IMR-90 (cell line): ENCODE results near the gene ZMYND10. TPM values are rescaled to one million over a fixed set of nuclear protein-coding genes. Genes with fewer than 3 reads are reported as not detected.

Experiments
- ATAC-seq: fragments of 200-7000 bp; cut with Tn5 transposase; 2 replicates; pipeline ENCODE4 v1.9.1; 2020; ENCODE audit warnings: low read depth, mild to moderate bottlenecking, moderate library complexity
- BruUV-seq: library from RNA; stranded (reverse); fragments of 400-500 nt; replicated peaks from 2 replicates; lab custom pipeline; 2021; lab: Mats Ljungman, UMichigan
- CTCF ChIA-PET: fragments of 300-600 bp; formaldehyde crosslinking; extraction: SDS; loops from one replicate; lab custom pipeline; 2021; ENCODE audit warnings: antibody characterized with exemption; lab: Yijun Ruan, JAX
- POLR2A ChIA-PET: fragments of 300-600 bp; sonication (Branson Sonifier 250); formaldehyde crosslinking; loops from one replicate; lab custom pipeline; 2022; ENCODE audit warnings: antibody characterized with exemption; ENCODE audit not compliant: unreplicated experiment; lab: Charles Lee
- DNase-seq: peaks from one replicate; pipeline ENCODE4 v3.0.0; 2013
- H2AFZ ChIP-seq: replicated peaks from 2 replicates; pipeline ENCODE3; 2013; ENCODE audit warnings: low read length, mild to moderate bottlenecking; ENCODE audit not compliant: poor library complexity
- H2AK5ac ChIP-seq: 2 replicates; pipeline ENCODE4 v1.6.1; 2013; ENCODE audit warnings: low read depth, low read length, inconsistent platforms
- H2AK9ac ChIP-seq: replicated peaks from 2 replicates; pipeline ENCODE3; 2013; ENCODE audit warnings: mild to moderate bottlenecking, low read depth, low read length, moderate library complexity; ENCODE audit not compliant: poor library complexity
- H2BK120ac ChIP-seq: 2 replicates; pipeline ENCODE4 v1.6.1; 2013; ENCODE audit warnings: low read depth, low read length, inconsistent platforms
- H2BK15ac ChIP-seq: 3 replicates; pipeline ENCODE4 v1.6.1; 2013; ENCODE audit warnings: low read depth, low read length, inconsistent platforms
- H2BK20ac ChIP-seq: 2 replicates; pipeline ENCODE4 v1.6.1; 2013; ENCODE audit warnings: low read depth, mild to moderate bottlenecking, inconsistent platforms, low read length, moderate library complexity
- H2BK5ac ChIP-seq: 2 replicates; pipeline ENCODE4 v1.6.1; 2013; ENCODE audit warnings: mild to moderate bottlenecking, low read depth, low read length, inconsistent platforms; ENCODE audit not compliant: poor library complexity, severe bottlenecking
- H3K14ac ChIP-seq: replicated peaks from 2 replicates; pipeline ENCODE4 v1.6.1; 2013; ENCODE audit warnings: low read depth, low read length, inconsistent platforms
- H3K18ac ChIP-seq: 2 replicates; pipeline ENCODE4 v1.6.1; 2013; ENCODE audit warnings: low read depth, low read length, control low read depth
- H3K23ac ChIP-seq: 2 replicates; pipeline ENCODE4 v1.6.1; 2013; ENCODE audit warnings: low read depth, low read length, inconsistent platforms
- H3K27ac ChIP-seq: 2 replicates; pipeline ENCODE4 v1.5.1; 2013; ENCODE audit warnings: mild to moderate bottlenecking, control low read depth, low read length; ENCODE audit not compliant: insufficient read depth
- H3K27me3 ChIP-seq: 2 replicates; pipeline ENCODE4 v1.6.1; 2013; ENCODE audit warnings: low read length; ENCODE audit not compliant: control insufficient read depth, insufficient read depth
- H3K36me3 ChIP-seq: 2 replicates; pipeline ENCODE4 v1.6.1; 2013; ENCODE audit warnings: low read length, mixed read lengths; ENCODE audit not compliant: control insufficient read depth, insufficient read depth
- H3K4ac ChIP-seq: 2 replicates; pipeline ENCODE4 v1.6.1; 2013; ENCODE audit warnings: low read depth, low read length, inconsistent platforms
- H3K4me1 ChIP-seq: 2 replicates; pipeline ENCODE4 v1.6.1; 2013; ENCODE audit warnings: low read length, mixed read lengths; ENCODE audit not compliant: control insufficient read depth, insufficient read depth
- H3K4me2 ChIP-seq: 2 replicates; pipeline ENCODE4 v1.6.1; 2013; ENCODE audit warnings: low read depth, mild to moderate bottlenecking, control low read depth, low read length, moderate library complexity
- H3K4me3 ChIP-seq: 2 replicates; pipeline ENCODE4 v1.5.1; 2013; ENCODE audit warnings: low read depth, mild to moderate bottlenecking, control low read depth, low read length, moderate library complexity; ENCODE audit not compliant: insufficient read depth
- H3K56ac ChIP-seq: 2 replicates; pipeline ENCODE4 v1.6.1; 2013; ENCODE audit warnings: low read length, inconsistent platforms; ENCODE audit not compliant: insufficient read depth; ENCODE audit errors: extremely low read depth
- H3K79me1 ChIP-seq, 2 experiments: 2 replicates each; pipeline ENCODE4 v1.6.1; 2013; ENCODE audit warnings: low read length in 2 of 2, inconsistent platforms in 1 of 2, low read depth in 1 of 2
- H3K9ac ChIP-seq: 2 replicates; pipeline ENCODE4 v1.6.1; 2013; ENCODE audit warnings: low read depth, low read length, control low read depth
- H3K9me1 ChIP-seq: 2 replicates; pipeline ENCODE4 v1.6.1; 2013; ENCODE audit warnings: low read length, inconsistent platforms; ENCODE audit not compliant: insufficient read depth
- H3K9me3 ChIP-seq: 2 replicates; pipeline ENCODE4 v1.6.1; 2013; ENCODE audit warnings: low read length; ENCODE audit not compliant: control insufficient read depth, insufficient read depth
- H4K20me1 ChIP-seq: 2 replicates; pipeline ENCODE4 v1.6.1; 2013; ENCODE audit warnings: low read length, inconsistent platforms; ENCODE audit not compliant: insufficient read depth
- H4K5ac ChIP-seq: 2 replicates; pipeline ENCODE4 v1.6.1; 2013; ENCODE audit warnings: mild to moderate bottlenecking, low read depth, low read length, control low read depth
- H4K8ac ChIP-seq, 2 experiments: 2 replicates each; pipeline ENCODE4 v1.6.1; 2013; ENCODE audit warnings: low read depth in 2 of 2, low read length in 2 of 2, control low read depth in 1 of 2, inconsistent platforms in 1 of 2
- H4K91ac ChIP-seq: 2 replicates; pipeline ENCODE4 v1.6.1; 2013; ENCODE audit warnings: low read depth, low read length, inconsistent platforms; ENCODE audit not compliant: insufficient read depth
- BHLHE40 ChIP-seq: fragments of 150-350 bp; IDR thresholded peaks from 2 replicates; pipeline ENCODE4 v1.6.1; 2016; ENCODE audit warnings: mild to moderate bottlenecking, low read depth, low read length
- CEBPB ChIP-seq: IDR thresholded peaks from 2 replicates; pipeline ENCODE4 v1.6.1; 2012; ENCODE audit warnings: low read depth, low read length, improper control_type of control experiment
- CHD1 ChIP-seq: IDR thresholded peaks from 2 replicates; pipeline ENCODE4 v1.6.1; 2012; ENCODE audit warnings: low read depth, low read length, improper control_type of control experiment
- CTCF ChIP-seq: conservative IDR thresholded peaks from 2 replicates; pipeline ENCODE4 v1.5.1; 2012; ENCODE audit warnings: mild to moderate bottlenecking, low read depth, low read length, improper control_type of control experiment
- ELK1 ChIP-seq: fragments of 150-350 bp; IDR thresholded peaks from 2 replicates; pipeline ENCODE4 v1.6.1; 2016; ENCODE audit warnings: low read depth, mild to moderate bottlenecking, low read length, moderate library complexity, borderline replicate concordance
- FOS ChIP-seq: fragments of 150-350 bp; IDR thresholded peaks from 2 replicates; pipeline ENCODE4 v1.6.1; 2016; ENCODE audit warnings: low read depth, low read length
- MAFK ChIP-seq: IDR thresholded peaks from 2 replicates; pipeline ENCODE4 v1.6.1; 2012; ENCODE audit warnings: low read depth, low read length, improper control_type of control experiment
- MAZ ChIP-seq: IDR thresholded peaks from 2 replicates; pipeline ENCODE4 v1.6.1; 2012; ENCODE audit warnings: low read depth, mild to moderate bottlenecking, low read length, improper control_type of control experiment, moderate library complexity, borderline replicate concordance
- MXI1 ChIP-seq: IDR thresholded peaks from 2 replicates; pipeline ENCODE4 v1.6.1; 2012; ENCODE audit warnings: low read depth, mild to moderate bottlenecking, low read length, moderate library complexity, borderline replicate concordance
- NFE2L2 ChIP-seq: fragments of 150-350 bp; IDR thresholded peaks from 2 replicates; pipeline ENCODE4 v1.6.1; 2016; ENCODE audit warnings: low read depth, mild to moderate bottlenecking, low read length
- RAD21 ChIP-seq: IDR thresholded peaks from 2 replicates; pipeline ENCODE4 v1.6.1; 2012; ENCODE audit warnings: low read length, improper control_type of control experiment
- RFX5 ChIP-seq: IDR thresholded peaks from 2 replicates; pipeline ENCODE4 v1.8.0; 2012; ENCODE audit warnings: low read depth, mild to moderate bottlenecking, low read length, moderate library complexity
- SMC3 ChIP-seq: fragments of 150-350 bp; IDR thresholded peaks from 2 replicates; pipeline ENCODE4 v1.6.1; 2016; ENCODE audit warnings: low read depth, mild to moderate bottlenecking, antibody characterized with exemption, low read length, moderate library complexity
- USF2 ChIP-seq: fragments of 150-350 bp; IDR thresholded peaks from 2 replicates; pipeline ENCODE4 v1.6.1; 2017; ENCODE audit warnings: mild to moderate bottlenecking, antibody characterized with exemption, low read length, low read depth
- WGBS, 2 experiments: methylation state at CpG; one replicate each; pipeline versions ENCODE4 v1.1.5 to v1.1.7; 2013; ENCODE audit warnings: missing lambda C conversion rate in 2 of 2; ENCODE audit not compliant: insufficient read length in 1 of 2; ENCODE audit errors: extremely low coverage in 2 of 2; 5-methylcytosine and 5-hydroxymethylcytosine counted together
- dilution Hi-C: fragments of 300-500 bp; cut with HindIII; formaldehyde crosslinking; loops from one replicate; pipeline ENCODE4 v1.14.3; 2018; ENCODE audit warnings: low sequenced_read_pairs; ENCODE audit not compliant: unreplicated experiment
- in situ Hi-C: fragments of 300-500 bp; cut with MboI; formaldehyde crosslinking; loops from 3 replicates; pipeline ENCODE4 v1.14.3; 2019; ENCODE audit warnings: low sequenced_read_pairs, inconsistent platforms, mixed read lengths
- intact Hi-C: fragments of 100-400 bp; cut with micrococcal nuclease; formaldehyde crosslinking; loops from 2 replicates; pipeline ENCODE4 v1.10.0; 2022
- polyA plus RNA-seq, 3 experiments: library from polyadenylated mRNA; depleted of rRNA; stranded (reverse); fragments of >200 nt; gene quantifications; 2 replicates each; pipeline ENCODE4 v1.2.3, GENCODE V29; 2012; ENCODE audit warnings: low replicate concordance in 1 of 3
- total RNA-seq: library from RNA; depleted of rRNA; stranded (reverse); fragments of >200 nt; gene quantifications from 2 replicates; pipeline ENCODE4 v1.2.3, GENCODE V29; 2012

ZMYND10 gene
- total and polyA plus RNA-seq, 2 of the 4 experiments (the other 2 are of a cell fraction): 1.1 to 1.4 TPM

- 92% methylated on average over 11 of the region's 12 CpGs; no CpG with 5 or more reads in 1 of the 2 experiments for WGBS, 2 experiments
- H2AK9ac ChIP-seq: no peak overlapping the region
Measured at GRCh38 chr3:50353245-50354004, 7.9 kb upstream of the ZMYND10 start.

More at GRCh38 chr3:50353245-50354004, 7.9 kb upstream of the ZMYND10 start:
- Histone ChIP-seq H3K9me1 (peaks cover 17% of the 10 kb centered on the region; the same call in 1 of the 2 replicates), H2BK5ac (no peak overlapping the region), H2BK120ac (no peak overlapping the region), H3K14ac (no peak overlapping the region), H4K91ac (no peak overlapping the region), H3K9me3 (no peaks in the 10 kb centered on the region), H2BK20ac (no peak overlapping the region), H3K18ac (no peak overlapping the region), H4K8ac (no peak overlapping the region), H3K56ac (no peak overlapping the region), H4K20me1 (peaks cover 48% of the 10 kb centered on the region), H3K27me3 (no peaks in the 10 kb centered on the region), H3K4me1 (peaks cover 35% of the 10 kb centered on the region), H3K9ac (no peak overlapping the region), H3K4me3 (no peak overlapping the region), H4K5ac (no peak overlapping the region), H2BK15ac (no peak overlapping the region), H3K79me1 (peaks cover 23 to 75% of the 10 kb centered on the region in 2 experiments), H3K36me3 (peaks cover 47% of the 10 kb centered on the region), H2AK5ac (no peak overlapping the region), H3K27ac (no peak overlapping the region), H3K23ac (no peak overlapping the region), H2AFZ (no peak overlapping the region), H3K4ac (no peak overlapping the region), H3K4me2 (no peak overlapping the region)
- CTCF ChIA-PET: interaction anchor here (0.8 kb wide), 1 partner anchor 8 kb away, joined by 3 read pairs; no protein-coding TSS in a partner anchor
- TF ChIP-seq CEBPB (no peak), SMC3 (no peak), MXI1 (no peak), NFE2L2 (no peak), RAD21 (no peak), BHLHE40 (no peak), MAZ (no peak), MAFK (no peak), CTCF (no peak), FOS (no peak), CHD1 (no peak), ELK1 (no peak), USF2 (no peak), RFX5 (no peak)
- intact Hi-C loops: no loop called here
- dilution Hi-C loops: no loop called here
- no peak for DNase-seq
- POLR2A ChIA-PET: interaction anchor here (1.0 kb wide), 1 partner anchor 16 kb away, joined by 3 read pairs; no protein-coding TSS in a partner anchor
- ATAC-seq: no peak
- in situ Hi-C loops: no loop called here
- BruUV-seq: no TSS peak
